HepG2 (cell line): Measurements from ENCODE around the gene HPS4. TPM values are rescaled to one million over a fixed set of nuclear protein-coding genes. Genes with fewer than 3 reads are reported as not detected.

Source experiments
- BCL6 ChIP-seq: IDR thresholded peaks from 2 replicates; pipeline ENCODE4 v1.6.1; 2016; ENCODE audit warnings: missing genetic modification reagents, missing compliant biosample characterization
- GMEB2 ChIP-seq: IDR thresholded peaks from 2 replicates; pipeline ENCODE4 v1.6.1; 2016; ENCODE audit warnings: missing biosample characterization, missing genetic modification reagents, low read depth
- MXI1 ChIP-seq: IDR thresholded peaks from 3 replicates; pipeline ENCODE4 v1.6.1; 2012; ENCODE audit warnings: low read depth, low read length, inconsistent platforms, borderline replicate concordance
- NR3C1 ChIP-seq: sonication (generic); formaldehyde crosslinking; IDR thresholded peaks from 2 replicates; pipeline ENCODE4 v1.4.0; 2020; ENCODE audit warnings: missing genetic modification reagents
- RFX3 ChIP-seq: IDR thresholded peaks from 2 replicates; pipeline ENCODE4 v1.6.1; 2016; ENCODE audit warnings: missing biosample characterization, missing genetic modification reagents
- SIX4 ChIP-seq: sonication (generic); formaldehyde crosslinking; IDR thresholded peaks from 2 replicates; pipeline ENCODE4 v1.4.0; 2020; ENCODE audit warnings: missing genetic modification reagents
- SNRNP70 ChIP-seq: fragments of 200-400 bp; formaldehyde crosslinking; IDR thresholded peaks from 2 replicates; pipeline ENCODE4 v1.6.1; 2017; ENCODE audit warnings: mild to moderate bottlenecking, low read depth, low read length, moderate library complexity
- ZBTB26 ChIP-seq: IDR thresholded peaks from 2 replicates; pipeline ENCODE4 v1.6.1; 2016; ENCODE audit warnings: missing compliant biosample characterization, missing genetic modification reagents, borderline replicate concordance
- ZHX2 ChIP-seq, 2 experiments: sonication (generic) in 1 of 2; formaldehyde crosslinking in 1 of 2; IDR thresholded peaks; 2 replicates each; pipeline versions ENCODE4 v1.6.1 to v1.9.0; 2014 to 2022; ENCODE audit warnings: antibody characterized with exemption in 1 of 2, borderline replicate concordance in 1 of 2, inconsistent platforms in 1 of 2, low read depth in 1 of 2, missing genetic modification reagents in 1 of 2
- ZNF280D ChIP-seq: sonication (generic); formaldehyde crosslinking; IDR thresholded peaks from 2 replicates; pipeline ENCODE4 v1.5.1; 2020; ENCODE audit warnings: mild to moderate bottlenecking, missing genetic modification reagents
- ZNF503 ChIP-seq: sonication (generic); formaldehyde crosslinking; IDR thresholded peaks from 2 replicates; pipeline ENCODE4 v1.4.0; 2020; ENCODE audit warnings: missing genetic modification reagents
- ZNF589 ChIP-seq: sonication (generic); formaldehyde crosslinking; conservative IDR thresholded peaks from 2 replicates; pipeline ENCODE4 v1.8.0; 2022; ENCODE audit warnings: mild to moderate bottlenecking, moderate library complexity, missing genetic modification reagents
- ZNF790 ChIP-seq: sonication (generic); formaldehyde crosslinking; IDR thresholded peaks from 2 replicates; pipeline ENCODE4 v1.8.0; 2022; ENCODE audit warnings: missing genetic modification reagents, mild to moderate bottlenecking, borderline replicate concordance
- ZNF839 ChIP-seq: sonication (generic); formaldehyde crosslinking; IDR thresholded peaks from 2 replicates; pipeline ENCODE4 v1.4.0; 2020; ENCODE audit warnings: missing genetic modification reagents, mild to moderate bottlenecking, borderline replicate concordance
- polyA plus RNA-seq, 8 experiments: library from polyadenylated mRNA; depleted of rRNA in 3 of 8; stranded (reverse) in 7 of 8; unstranded in 1 of 8; fragments of >200 nt; fragmentation: Illumina TruSeq in 4 of 8; extraction: Trizol in 4 of 8; gene quantifications; 2 replicates each; pipeline versions ENCODE4 v1.2.1 to v1.2.3, GENCODE V29; 2011 to 2016; ENCODE audit warnings: low read depth in 4 of 8, missing spikeins in 1 of 8, mixed read lengths in 1 of 8; ENCODE audit not compliant: insufficient read depth in 1 of 8
- total RNA-seq, 5 experiments: library from RNA; depleted of rRNA; stranded (reverse); fragments of >200 nt; fragmentation: Illumina TruSeq; extraction: Trizol; gene quantifications; 2 replicates each; pipeline ENCODE4 v1.2.3, GENCODE V29; 2016; ENCODE audit warnings: low read depth in 1 of 5

The HPS4 gene
- total and polyA plus RNA-seq, 2 of the 13 experiments (the other 11 are each of a cell fraction or from before 2014, with no cell fraction given): 27.4 to 34.0 TPM

GRCh38 chr22:26479792-26480610, 3.6 kb downstream of the HPS4 start (continued):
- TF ChIP-seq ZHX2 (IDR thresholded peaks at IDR 0.05; ENCODE audit: low read depth): no peak
- TF ChIP-seq ZHX2 (CRISPR knock-in tag; IDR thresholded peaks at IDR 0.05; ENCODE audit: borderline replicate concordance): no peak
- no peak for TF ChIP-seq ZBTB26 (CRISPR knock-in tag)
- no peak for TF ChIP-seq GMEB2
- no peak for TF ChIP-seq NR3C1 (CRISPR knock-in tag)
- no peak for TF ChIP-seq RFX3 (CRISPR knock-in tag)
- no peak for TF ChIP-seq ZNF280D (CRISPR knock-in tag)
- TF ChIP-seq MXI1: no peak
- no peak for TF ChIP-seq SIX4
- no peak for TF ChIP-seq ZNF790
- TF ChIP-seq ZNF503 (CRISPR knock-in tag): no peak
- no peak for TF ChIP-seq ZNF589 (CRISPR knock-in tag)
- TF ChIP-seq ZNF839 (CRISPR knock-in tag): no peak
- no peak for TF ChIP-seq SNRNP70
- TF ChIP-seq BCL6 (CRISPR knock-in tag): 0 out of 2 replicates have a peak, but pooled peaks have one; percentile 8
